GM21619 (cell line): ENCODE measurements around the gene LPXN.

Experiments used
- ATAC-seq: cut with Tn5 transposase; IDR thresholded peaks from one replicate; pipeline ENCODE4 v1.9.1; 2021; ENCODE audit not compliant: unreplicated experiment

LPXN gene

GRCh38 chr11:58575377-58576020 is at the start of gene LPXN:
Gene LPXN, minus strand, starts transcription at chr11:58575856. Its CDS starts 84 bp downstream, at chr11:58575772.
- no peak for ATAC-seq

GRCh38 chr11:58625086-58625485 is 49.4 kb upstream of the LPXN start:
- ATAC-seq = no peak

- ATAC-seq = no peak
Observed at GRCh38 chr11:58622344-58622743, 46.7 kb upstream of the LPXN start, which contains the start of gene CNTF. Gene CNTF, plus strand, starts transcription at chr11:58622665. Its CDS starts 88 bp downstream, at chr11:58622753.

GRCh38 chr11:58621586-58622262 is 46.1 kb upstream of the LPXN start:
- ATAC-seq = no peak

- no peak for ATAC-seq
Observed at GRCh38 chr11:58617976-58618557, 42.4 kb upstream of the LPXN start.

- no peak for ATAC-seq
Observed at GRCh38 chr11:58616594-58616993, 40.9 kb upstream of the LPXN start.

GRCh38 chr11:58615559-58615958 is 39.9 kb upstream of the LPXN start:
- no peak for ATAC-seq

- ATAC-seq = no peak
Observed at GRCh38 chr11:58613228-58613627, 37.6 kb upstream of the LPXN start.

- ATAC-seq = no peak
Observed at GRCh38 chr11:58609723-58610122, 34.1 kb upstream of the LPXN start.

GRCh38 chr11:58608331-58608730 is 32.7 kb upstream of the LPXN start:
- ATAC-seq = no peak

GRCh38 chr11:58606930-58607714 is 31.5 kb upstream of the LPXN start:
- no peak for ATAC-seq

- no peak for ATAC-seq
Observed at GRCh38 chr11:58600510-58600909, 24.9 kb upstream of the LPXN start.

- no peak for ATAC-seq
Observed at GRCh38 chr11:58597486-58598144, 22.0 kb upstream of the LPXN start.

GRCh38 chr11:58596621-58597020 is 21.0 kb upstream of the LPXN start:
- no peak for ATAC-seq

- ATAC-seq = no peak
Observed at GRCh38 chr11:58594826-58595225, 19.2 kb upstream of the LPXN start.

GRCh38 chr11:58592760-58593472 is 17.3 kb upstream of the LPXN start:
- no peak for ATAC-seq

- no peak for ATAC-seq
Observed at GRCh38 chr11:58591659-58592058, 16.0 kb upstream of the LPXN start.

- ATAC-seq = no peak
Observed at GRCh38 chr11:58586998-58587397, 11.3 kb upstream of the LPXN start.

GRCh38 chr11:58582437-58582836 is 6.8 kb upstream of the LPXN start:
- ATAC-seq = no peak

- no peak for ATAC-seq
Observed at GRCh38 chr11:58580311-58580710, 4.7 kb upstream of the LPXN start.
